CD4-positive, alpha-beta T cell treated with Interferon alpha-2 for 1 hour (primary cell): Measurements from ENCODE around the gene ADAT2.
"Not testable (repeated sequence)": the region's sequence is repeated elsewhere in the genome, so short reads cannot be mapped to it uniquely, and the experiment has no call there.

Source experiments
- DNase-seq, 2 donors: peaks; one replicate each; pipeline ENCODE4 v3.0.0-alpha.2; 2020 to 2022

The ADAT2 gene

GRCh38 chr6:143450453-143451371 is at the start of gene ADAT2, which contains the start of gene PEX3:
Gene ADAT2, minus strand, starts transcription at chr6:143450695. Its CDS starts 37 bp downstream, at chr6:143450658.
Gene PEX3, plus strand, starts transcription at chr6:143450805. Its CDS starts 238 bp downstream, at chr6:143451043.
- peak; percentile 92 to 94 for DNase-seq

GRCh38 chr6:143498428-143498827 is 47.9 kb upstream of the ADAT2 start:
- peak in 1 of 2 donors; percentile 20 for DNase-seq

- no peak for DNase-seq
Observed at GRCh38 chr6:143496974-143497373, 46.5 kb upstream of the ADAT2 start.

GRCh38 chr6:143490775-143491174 is 40.3 kb upstream of the ADAT2 start:
- no peak for DNase-seq

- DNase-seq, result no peak
Observed at GRCh38 chr6:143490244-143490643, 39.7 kb upstream of the ADAT2 start.

GRCh38 chr6:143486752-143487151 is 36.3 kb upstream of the ADAT2 start:
- no peak for DNase-seq

GRCh38 chr6:143485967-143486366 is 35.5 kb upstream of the ADAT2 start:
- no peak for DNase-seq

- DNase-seq, result no peak
Observed at GRCh38 chr6:143482593-143482992, 32.1 kb upstream of the ADAT2 start.

GRCh38 chr6:143478479-143479062 is 28.1 kb upstream of the ADAT2 start:
- no peak for DNase-seq

- no peak for DNase-seq
Observed at GRCh38 chr6:143476545-143476944, 26.1 kb upstream of the ADAT2 start.

GRCh38 chr6:143471822-143472221 is 21.3 kb upstream of the ADAT2 start:
- no peak for DNase-seq

- DNase-seq, result not testable (repeated sequence)
Observed at GRCh38 chr6:143468823-143469222, 18.3 kb upstream of the ADAT2 start.

GRCh38 chr6:143468026-143468425 is 17.5 kb upstream of the ADAT2 start:
- DNase-seq, result no peak

GRCh38 chr6:143465546-143465945 is 15.1 kb upstream of the ADAT2 start:
- DNase-seq, result no peak

- no peak for DNase-seq
Observed at GRCh38 chr6:143457563-143458359, 7.3 kb upstream of the ADAT2 start.

- no peak for DNase-seq
Observed at GRCh38 chr6:143451531-143451930, 1.0 kb upstream of the ADAT2 start.

GRCh38 chr6:143449714-143450452 is 612 bp downstream of the ADAT2 start:
- DNase-seq, result peak; percentile 54 to 77

- DNase-seq, result no peak
Observed at GRCh38 chr6:143449082-143449713, 1.3 kb downstream of the ADAT2 start.

GRCh38 chr6:143447865-143448264 is 2.6 kb downstream of the ADAT2 start:
- DNase-seq, result not testable (repeated sequence)

- DNase-seq, result no peak
Observed at GRCh38 chr6:143443096-143443495, 7.4 kb downstream of the ADAT2 start.

- peak in 1 of 2 donors; percentile 22 for DNase-seq
Observed at GRCh38 chr6:143441680-143442545, 8.6 kb downstream of the ADAT2 start.
